ENCODE data around the gene ZNF33A.
"Not testable (repeated sequence)": the region's sequence is repeated elsewhere in the genome, so short reads cannot be mapped to it uniquely, and the experiment has no call there.

Gene ZNF33A

GRCh38 chr10:38010119-38010903 is at the start of gene ZNF33A:
TSS of gene ZNF33A (plus strand) at chr10:38010675. CDS start at chr10:38012342, 1,667 bp downstream.
- DNase-seq, result peak; percentile 88

GRCh38 chr10:37965006-37965405 is 45.5 kb upstream of the ZNF33A start:
- DNase-seq, result no peak

GRCh38 chr10:37972396-37972795 is 38.1 kb upstream of the ZNF33A start:
- DNase-seq, result no peak

GRCh38 chr10:37975401-37975991 is 35.0 kb upstream of the ZNF33A start:
- peak; percentile 11 for DNase-seq

DNA sequence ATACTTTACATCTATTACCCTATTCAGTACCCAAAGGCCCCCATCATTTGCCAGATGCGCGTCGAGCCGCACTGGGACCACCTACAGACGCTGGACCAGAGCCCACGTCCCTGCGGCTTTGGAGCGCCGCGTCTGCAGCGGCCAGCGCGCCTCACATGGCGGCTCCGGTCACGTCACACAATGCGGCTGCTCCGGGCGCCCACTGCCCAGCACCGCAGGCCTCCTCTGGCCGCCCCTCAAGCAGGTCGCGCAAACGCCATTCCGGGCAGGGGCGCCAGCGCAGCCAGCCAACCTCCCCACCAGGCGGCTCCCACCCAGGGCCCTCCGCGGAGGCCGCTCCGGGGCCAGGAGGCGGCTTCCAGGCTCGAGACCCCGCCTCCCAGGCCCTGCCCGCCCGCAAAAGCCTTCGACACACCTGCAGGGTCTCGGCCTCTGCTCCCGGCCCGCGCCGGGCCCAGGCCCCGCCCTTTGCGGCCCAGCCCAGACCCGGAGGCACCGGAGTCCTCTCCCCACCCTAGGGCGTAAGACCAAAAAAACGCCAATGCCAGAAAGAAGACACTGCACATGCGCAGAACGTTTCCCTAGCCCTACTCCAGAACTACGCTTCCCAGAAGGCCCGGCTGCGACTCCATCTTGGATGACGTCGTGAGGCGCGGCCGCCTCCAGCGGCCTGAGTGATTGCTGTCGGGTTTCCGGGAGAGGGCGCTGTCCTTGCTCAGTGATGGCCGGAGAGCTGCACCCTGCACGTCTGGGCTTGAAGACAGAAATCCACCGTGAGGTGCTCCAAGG is 34.2 kb upstream of the ZNF33A start, which contains the start of gene ZNF25:
ZNF25 (minus strand) TSS at position 557 of the 789 bp plus-strand sequence. CDS start 4,925 bp downstream, outside the sequence.
- DNase-seq, result peak; percentile 98

- DNase-seq, result no peak
Measured at GRCh38 chr10:37976880-37977203, 33.6 kb upstream of the ZNF33A start.

- DNase-seq, result no peak
Measured at GRCh38 chr10:37991655-37992054, 18.8 kb upstream of the ZNF33A start.

DNA sequence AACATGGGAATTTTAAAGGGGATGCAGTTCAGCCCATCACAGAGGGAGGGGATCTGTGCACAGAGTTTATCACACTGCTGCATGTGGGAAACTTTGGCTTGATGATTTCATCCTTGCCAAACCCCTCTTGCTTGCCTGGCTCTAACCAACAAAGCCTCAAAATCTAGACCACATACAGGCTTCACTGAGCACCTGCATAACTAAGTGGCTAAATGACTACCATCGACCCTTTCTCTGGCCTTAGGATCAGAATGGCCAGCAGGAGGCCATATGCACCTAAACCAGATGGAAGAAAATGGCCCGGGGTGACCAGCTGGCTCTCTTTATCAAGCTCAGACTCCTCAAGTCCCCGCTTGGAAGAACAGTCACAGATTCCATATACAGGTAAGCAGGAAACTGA is 18.4 kb upstream of the ZNF33A start:
- no peak for DNase-seq

GRCh38 chr10:37998920-37999319 is 11.6 kb upstream of the ZNF33A start:
- not testable (repeated sequence) for DNase-seq

GRCh38 chr10:38000474-38000873 is 10.0 kb upstream of the ZNF33A start:
- not testable (repeated sequence) for DNase-seq

DNA sequence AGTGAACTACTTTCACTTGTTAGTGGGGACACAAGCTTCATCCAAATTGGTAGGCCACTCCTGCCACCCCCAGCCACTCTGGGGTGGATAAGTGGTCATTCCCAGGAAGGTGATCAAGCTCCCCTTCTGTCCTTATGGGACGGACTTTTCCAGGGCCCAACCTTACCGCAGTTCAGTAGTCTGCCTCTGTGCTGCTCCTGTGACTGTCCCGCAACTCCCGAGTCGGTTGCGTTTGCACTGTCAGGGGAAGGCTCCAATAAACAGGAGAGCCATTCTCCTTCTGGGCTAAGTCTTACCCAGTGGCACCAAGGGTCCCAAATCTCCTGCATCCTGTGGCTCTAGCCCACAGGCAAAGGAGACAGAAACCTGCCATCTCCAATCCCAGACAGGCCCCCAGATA is 7.4 kb upstream of the ZNF33A start:
- DNase-seq, result no peak

DNA sequence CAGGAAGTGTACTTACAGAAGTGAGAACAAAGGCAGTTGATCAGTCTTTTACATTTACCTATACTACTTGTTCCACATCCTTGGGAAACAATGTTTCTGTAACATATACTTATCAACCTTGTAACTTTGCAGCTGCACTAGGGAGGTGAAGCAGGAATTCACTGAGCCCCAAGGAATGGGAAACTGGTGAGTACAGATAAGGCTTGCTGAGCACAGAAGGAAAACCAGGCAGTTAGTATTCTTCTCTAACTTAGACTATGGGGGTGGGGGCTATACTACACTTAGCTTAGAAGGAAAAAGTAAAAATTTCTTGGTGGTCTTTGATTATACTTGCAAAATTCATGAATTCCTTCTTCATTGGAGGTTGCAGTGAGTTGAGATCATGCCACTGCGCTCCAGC is 6.9 kb upstream of the ZNF33A start:
- no peak for DNase-seq

- DNase-seq, result no peak
Measured at GRCh38 chr10:38007551-38007950, 2.9 kb upstream of the ZNF33A start.

DNA sequence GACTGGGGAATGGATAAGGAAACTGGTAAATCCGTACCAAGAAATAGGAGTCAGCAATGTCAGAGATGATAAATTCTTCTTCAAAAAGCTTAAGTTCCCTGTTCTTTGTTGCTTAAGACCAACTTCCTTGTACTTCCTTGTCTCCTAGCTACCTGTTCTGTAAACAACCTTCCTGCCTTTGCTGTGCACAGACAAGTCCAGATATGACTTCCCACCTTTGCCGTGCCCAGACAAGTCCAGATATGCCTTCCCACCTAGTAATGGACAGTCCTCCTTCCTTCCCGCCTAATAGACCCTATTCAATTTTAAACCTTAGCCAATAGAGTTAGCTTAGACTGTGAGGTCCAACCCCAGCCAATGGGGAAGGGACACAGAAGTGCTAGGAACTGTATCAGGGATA is 2.5 kb upstream of the ZNF33A start:
- no peak for DNase-seq

DNA sequence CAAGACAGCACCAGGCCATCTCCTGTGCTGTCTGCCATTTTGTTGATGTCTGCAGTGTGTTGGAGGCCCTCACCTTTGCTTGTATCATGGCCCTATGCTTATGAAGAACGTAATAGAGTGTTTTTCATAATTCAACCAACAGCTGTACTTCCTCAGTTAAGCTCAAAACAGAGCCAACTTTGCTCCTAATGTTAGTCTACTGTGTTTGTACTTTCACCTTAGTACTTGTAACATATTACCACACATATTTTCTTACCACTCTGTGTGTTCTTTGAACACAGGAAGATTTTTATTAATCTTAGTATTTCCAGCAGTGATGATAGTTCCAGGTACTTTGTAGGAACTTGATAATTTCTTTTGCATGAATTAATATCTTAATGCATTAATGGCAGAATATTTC is 5.9 kb downstream of the ZNF33A start:
- DNase-seq, result no peak

- DNase-seq, result not testable (repeated sequence)
Measured at GRCh38 chr10:38019124-38019523, 8.6 kb downstream of the ZNF33A start.

- no peak for DNase-seq
Measured at GRCh38 chr10:38025283-38025682, 14.8 kb downstream of the ZNF33A start.

DNA sequence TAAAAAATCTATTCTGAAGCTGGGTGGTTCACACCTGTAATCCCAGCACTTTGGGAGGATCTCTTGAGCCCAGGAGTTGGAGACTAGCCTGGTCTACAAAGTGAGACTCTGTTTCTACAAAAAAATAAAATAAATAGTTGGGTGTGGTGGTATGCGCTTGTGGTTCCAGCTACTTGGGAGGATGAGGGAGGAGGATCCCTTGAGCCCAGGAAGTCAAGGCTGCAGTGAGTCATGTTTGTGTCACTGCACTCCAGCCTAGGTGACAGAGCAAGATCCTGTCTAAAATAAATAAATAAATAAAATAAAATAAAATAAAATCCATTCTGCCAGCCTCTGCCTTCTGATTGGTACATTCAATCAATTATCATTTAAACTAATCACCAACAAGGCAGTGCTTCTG is 17.5 kb downstream of the ZNF33A start:
- peak; percentile 5 for DNase-seq

- no peak for DNase-seq
Measured at GRCh38 chr10:38032886-38033285, 22.4 kb downstream of the ZNF33A start.

GRCh38 chr10:38038107-38038931 is 27.8 kb downstream of the ZNF33A start:
- no peak for DNase-seq

- DNase-seq, result no peak
Measured at GRCh38 chr10:38038932-38039245, 28.4 kb downstream of the ZNF33A start.

DNA sequence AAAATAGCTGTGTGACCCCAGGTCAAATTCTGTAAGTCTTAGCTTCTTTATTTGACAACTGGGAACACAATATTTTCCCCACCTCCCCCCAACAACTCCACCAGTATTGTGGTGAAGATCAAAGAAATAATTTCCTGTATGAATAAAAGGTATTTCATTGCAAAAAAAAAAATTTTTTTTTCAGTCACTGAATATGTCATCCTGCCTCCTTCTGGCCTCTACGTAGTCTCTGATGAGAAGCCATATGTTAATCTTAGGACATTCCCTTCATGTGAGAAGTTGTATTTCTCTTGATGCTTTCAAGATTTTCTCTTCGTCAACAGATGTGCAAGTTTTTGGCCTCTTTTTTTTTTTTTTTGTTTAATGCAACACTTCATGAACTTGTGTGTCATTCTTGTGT is 33.0 kb downstream of the ZNF33A start:
- DNase-seq, result no peak

GRCh38 chr10:38045129-38045528 is 34.7 kb downstream of the ZNF33A start:
- no peak for DNase-seq

Measured in fibroblast of skin of right quadriceps (primary cell).